PFSK-1 (cell line): ENCODE measurements around the gene ROBO1.

Experiments
- FOXP2 ChIP-seq: optimal IDR thresholded peaks from 2 replicates; pipeline ENCODE3; 2011; ENCODE audit warnings: borderline replicate concordance, control low read depth, inconsistent platforms; ENCODE audit not compliant: insufficient read depth; ENCODE audit errors: extremely low read length, extremely low read depth
- POLR2AphosphoS5 ChIP-seq: IDR thresholded peaks from 2 replicates; pipeline ENCODE4 v1.6.1; 2012; ENCODE audit warnings: low read depth, mild to moderate bottlenecking, control low read depth, low read length, moderate library complexity
- SIN3A ChIP-seq: IDR thresholded peaks from 2 replicates; pipeline ENCODE4 v1.6.1; 2012; ENCODE audit warnings: mild to moderate bottlenecking, low read length, moderate library complexity, borderline replicate concordance; ENCODE audit not compliant: insufficient read depth
- TAF1 ChIP-seq: IDR thresholded peaks from 2 replicates; pipeline ENCODE4 v1.6.1; 2012; ENCODE audit warnings: low read length, control low read depth, borderline replicate concordance; ENCODE audit not compliant: insufficient read depth
- TF ChIP-seq, protein P1 (sequence below), 2 experiments: IDR thresholded peaks; 2 replicates each; pipeline versions ENCODE4 v1.6.1 to v1.8.0; 2011 to 2012; ENCODE audit warnings: low read depth in 2 of 2, low read length in 2 of 2, control low read depth in 1 of 2, inconsistent platforms in 1 of 2, mild to moderate bottlenecking in 1 of 2, moderate library complexity in 1 of 2; ENCODE audit not compliant: insufficient read depth in 1 of 2

Gene ROBO1

DNA sequence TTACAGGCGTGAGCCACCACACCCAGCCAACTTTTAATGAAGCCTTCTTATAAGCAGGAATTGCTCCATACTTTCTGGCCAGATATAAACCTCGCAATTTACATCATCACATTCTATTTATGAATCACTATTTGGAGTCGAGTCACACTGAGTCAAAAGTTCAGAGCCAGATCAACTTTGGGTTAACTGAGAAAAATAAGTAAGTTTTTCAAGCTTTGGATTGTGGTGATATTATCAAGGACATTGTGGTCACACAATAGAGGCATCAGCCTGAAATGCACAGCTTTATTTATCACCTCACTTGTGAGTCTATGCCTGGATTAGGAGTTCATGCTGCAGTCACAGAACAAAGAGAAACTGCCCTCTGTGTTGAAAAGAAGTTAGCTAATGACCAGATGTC is 1163.5 kb downstream of the ROBO1 start:
- TF ChIP-seq SIN3A (no peak), POLR2AphosphoS5 (no peak), FOXP2 (no peak), TAF1 (no peak)
- TF ChIP-seq, protein P1, sequence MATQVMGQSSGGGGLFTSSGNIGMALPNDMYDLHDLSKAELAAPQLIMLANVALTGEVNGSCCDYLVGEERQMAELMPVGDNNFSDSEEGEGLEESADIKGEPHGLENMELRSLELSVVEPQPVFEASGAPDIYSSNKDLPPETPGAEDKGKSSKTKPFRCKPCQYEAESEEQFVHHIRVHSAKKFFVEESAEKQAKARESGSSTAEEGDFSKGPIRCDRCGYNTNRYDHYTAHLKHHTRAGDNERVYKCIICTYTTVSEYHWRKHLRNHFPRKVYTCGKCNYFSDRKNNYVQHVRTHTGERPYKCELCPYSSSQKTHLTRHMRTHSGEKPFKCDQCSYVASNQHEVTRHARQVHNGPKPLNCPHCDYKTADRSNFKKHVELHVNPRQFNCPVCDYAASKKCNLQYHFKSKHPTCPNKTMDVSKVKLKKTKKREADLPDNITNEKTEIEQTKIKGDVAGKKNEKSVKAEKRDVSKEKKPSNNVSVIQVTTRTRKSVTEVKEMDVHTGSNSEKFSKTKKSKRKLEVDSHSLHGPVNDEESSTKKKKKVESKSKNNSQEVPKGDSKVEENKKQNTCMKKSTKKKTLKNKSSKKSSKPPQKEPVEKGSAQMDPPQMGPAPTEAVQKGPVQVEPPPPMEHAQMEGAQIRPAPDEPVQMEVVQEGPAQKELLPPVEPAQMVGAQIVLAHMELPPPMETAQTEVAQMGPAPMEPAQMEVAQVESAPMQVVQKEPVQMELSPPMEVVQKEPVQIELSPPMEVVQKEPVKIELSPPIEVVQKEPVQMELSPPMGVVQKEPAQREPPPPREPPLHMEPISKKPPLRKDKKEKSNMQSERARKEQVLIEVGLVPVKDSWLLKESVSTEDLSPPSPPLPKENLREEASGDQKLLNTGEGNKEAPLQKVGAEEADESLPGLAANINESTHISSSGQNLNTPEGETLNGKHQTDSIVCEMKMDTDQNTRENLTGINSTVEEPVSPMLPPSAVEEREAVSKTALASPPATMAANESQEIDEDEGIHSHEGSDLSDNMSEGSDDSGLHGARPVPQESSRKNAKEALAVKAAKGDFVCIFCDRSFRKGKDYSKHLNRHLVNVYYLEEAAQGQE (IDR thresholded peaks at IDR 0.05; ENCODE audit: insufficient read depth in 1 of 2, low read depth in 2 of 2, low read length in 2 of 2): no peak

DNA sequence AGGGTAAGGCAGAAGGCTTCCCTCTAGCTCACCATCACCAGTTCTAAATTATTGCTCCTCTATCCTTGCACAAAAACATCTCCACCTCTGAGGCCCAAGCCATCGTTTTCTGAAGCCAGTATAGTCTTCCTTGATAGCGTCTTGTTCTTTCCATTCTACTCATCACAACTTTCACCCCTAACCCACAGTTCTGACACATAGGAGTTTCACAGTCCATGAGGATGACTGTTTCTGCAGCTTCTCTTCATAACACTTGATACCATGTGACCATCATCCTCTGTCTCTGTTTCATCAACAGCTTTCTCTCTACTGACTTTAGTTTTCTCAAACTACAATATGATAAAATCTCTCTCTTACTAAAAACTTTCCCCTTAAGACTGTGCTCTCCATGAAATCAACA is 1166.5 kb downstream of the ROBO1 start:
- no peak for TF ChIP-seq POLR2AphosphoS5
- no peak for TF ChIP-seq FOXP2
- TF ChIP-seq, protein P1 (IDR thresholded peaks at IDR 0.05; ENCODE audit: insufficient read depth in 1 of 2, low read depth in 2 of 2, low read length in 2 of 2): no peak
- TF ChIP-seq TAF1: no peak
- TF ChIP-seq SIN3A: no peak

DNA sequence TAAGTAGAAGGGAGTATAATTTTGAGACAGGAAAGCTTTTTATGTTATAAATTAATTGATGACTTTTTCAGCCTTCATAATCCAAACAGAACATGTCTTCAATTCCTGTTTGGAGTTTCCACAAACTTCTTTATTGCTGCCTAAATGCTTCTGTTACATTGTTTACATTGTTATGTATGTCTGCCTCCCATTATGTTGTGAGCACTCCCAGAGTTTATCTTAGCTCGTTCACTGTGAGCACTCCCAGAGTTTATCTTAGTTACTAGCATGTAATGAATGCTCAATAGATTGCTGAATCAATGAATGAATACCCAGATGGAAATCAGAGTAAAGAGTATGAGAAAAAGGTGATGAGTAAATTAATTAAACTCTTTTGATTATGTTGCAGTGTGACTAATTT is 1178.0 kb downstream of the ROBO1 start:
- TF ChIP-seq POLR2AphosphoS5: no peak
- TF ChIP-seq TAF1: no peak
- TF ChIP-seq, protein P1 (IDR thresholded peaks at IDR 0.05; ENCODE audit: insufficient read depth in 1 of 2, low read depth in 2 of 2, low read length in 2 of 2): no peak
- no peak for TF ChIP-seq SIN3A
- TF ChIP-seq FOXP2: no peak

DNA sequence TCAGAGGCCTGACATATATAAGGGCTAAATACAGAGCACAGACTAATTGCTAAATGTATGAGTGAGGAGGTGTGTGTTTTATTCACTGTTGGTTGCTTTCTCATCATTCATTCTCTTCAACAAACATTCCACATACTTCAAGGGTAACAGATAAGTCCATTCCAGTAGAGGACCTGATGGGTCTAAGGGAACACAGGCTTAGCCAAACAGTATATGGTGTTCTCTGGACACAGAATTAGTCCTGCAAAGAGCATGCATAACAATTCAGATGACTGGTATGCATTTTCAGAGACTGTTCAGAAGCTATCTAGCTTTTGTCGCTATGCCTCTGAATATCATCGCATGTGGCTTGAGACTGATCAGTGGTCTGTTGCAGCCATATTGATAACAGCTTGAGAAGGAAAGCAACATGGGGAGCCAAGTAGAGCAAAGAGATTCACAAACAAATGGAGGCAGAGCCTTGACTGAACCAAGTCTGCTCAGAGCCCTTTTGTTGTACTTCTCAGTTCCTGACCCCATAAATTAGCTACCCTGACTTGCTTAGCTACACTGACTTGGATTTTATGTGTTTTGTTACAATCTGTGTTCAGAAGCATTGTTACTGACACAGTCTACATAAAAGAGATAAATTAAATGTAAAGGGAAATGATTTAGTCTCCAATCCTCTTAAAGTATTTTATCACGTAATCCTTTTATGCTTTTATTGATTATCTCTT is 1178.7 kb downstream of the ROBO1 start:
- TF ChIP-seq, protein P1 (IDR thresholded peaks at IDR 0.05; ENCODE audit: insufficient read depth in 1 of 2, low read depth in 2 of 2, low read length in 2 of 2): no peak
- TF ChIP-seq FOXP2: no peak
- no peak for TF ChIP-seq TAF1
- TF ChIP-seq POLR2AphosphoS5: no peak
